HCT116 (cell line): ENCODE measurements around the gene TRIM29. TPM values are rescaled to one million over a fixed set of nuclear protein-coding genes. Genes with fewer than 3 reads are reported as not detected.

Experiments used
- ATAC-seq: fragments of 200-7000 bp; cut with Tn5 transposase; 2 replicates; pipeline ENCODE4 v1.9.1; 2020; ENCODE audit warnings: mild to moderate bottlenecking, moderate library complexity
- BruUV-seq: library from RNA; stranded (reverse); fragments of 400-500 nt; replicated peaks from 2 replicates; lab custom pipeline; 2021; lab: Mats Ljungman, UMichigan
- CTCF ChIA-PET: fragments of 300-600 bp; sonication (Branson Sonifier 250); formaldehyde crosslinking; loops from one replicate; lab custom pipeline; 2021; ENCODE audit warnings: antibody characterized with exemption; lab: Charles Lee
- POLR2A ChIA-PET: fragments of 300-600, 350-600 bp; sonication (Branson Sonifier 250); formaldehyde crosslinking; loops from one replicate; lab custom pipeline; 2021; ENCODE audit warnings: antibody characterized with exemption; lab: Charles Lee
- RAD21 ChIA-PET, 2 experiments: fragments of 300-600 bp; sonication (Branson Sonifier 250); formaldehyde crosslinking; loops; one replicate each; lab custom pipeline; 2023; ENCODE audit warnings: low total read pairs in 2 of 2; ENCODE audit not compliant: uncharacterized antibody in 2 of 2, unreplicated experiment in 2 of 2, low non-redundant PET in 1 of 2; lab: Charles Lee
- DNase-seq: peaks from one replicate; pipeline ENCODE4 v3.0.0-alpha.2; 2010; ENCODE audit warnings: low read depth, low spot score
- H2AFZ ChIP-seq: fragments of 200-600 bp; shearing (Covaris generic), sonication (generic); 2 replicates; pipeline ENCODE4 v1.6.1; 2017; ENCODE audit warnings: low read depth, mixed run types, mixed read lengths, antibody characterized with exemption, low read length; ENCODE audit not compliant: poor library complexity, severe bottlenecking
- H3K27ac ChIP-seq: 2 replicates; pipeline ENCODE4 v1.5.1; 2012; ENCODE audit warnings: low read depth, low read length
- H3K27me3 ChIP-seq: fragments of 200-600 bp; sonication (generic); 2 replicates; pipeline ENCODE4 v1.6.1; 2016; ENCODE audit warnings: mixed run types, low read length, mixed read lengths; ENCODE audit not compliant: insufficient read depth
- H3K36me3 ChIP-seq, 2 experiments: fragments of 200-500 bp in 1 of 2; fragments of 200-600 bp in 1 of 2; sonication (Bioruptor generic) in 1 of 2; sonication (generic) in 1 of 2; 2 replicates each; pipeline versions ENCODE4 v1.5.1 to v1.6.1; 2014 to 2016; ENCODE audit warnings: low read length in 2 of 2, inconsistent platforms in 1 of 2, mixed read lengths in 1 of 2, mixed run types in 1 of 2; ENCODE audit not compliant: insufficient read depth in 2 of 2, control insufficient read depth in 1 of 2
- H3K4me1 ChIP-seq, 2 experiments: fragments of 200-600 bp in 1 of 2; sonication (generic) in 1 of 2; 2 replicates each; pipeline versions ENCODE4 v1.5.1 to v1.6.1; 2012 to 2017; ENCODE audit warnings: low read length in 2 of 2, inconsistent platforms in 1 of 2, mild to moderate bottlenecking in 1 of 2, mixed read lengths in 1 of 2, mixed run types in 1 of 2, moderate library complexity in 1 of 2; ENCODE audit not compliant: insufficient read depth in 2 of 2, control insufficient read depth in 1 of 2
- H3K4me2 ChIP-seq: fragments of 200-600 bp; sonication (generic); 2 replicates; pipeline ENCODE4 v1.6.1; 2017; ENCODE audit warnings: mixed run types, low read length, mixed read lengths
- H3K4me3 ChIP-seq, 2 experiments: fragments of 200-600 bp in 1 of 2; sonication (generic) in 1 of 2; replicated peaks in 1 of 2; 2 replicates each; pipeline ENCODE4 v1.5.1; 2011 to 2016; ENCODE audit warnings: low read length in 2 of 2, control low read depth in 1 of 2, low read depth in 1 of 2, mild to moderate bottlenecking in 1 of 2, mixed read lengths in 1 of 2, mixed run types in 1 of 2
- H3K79me2 ChIP-seq: fragments of 200-600 bp; sonication (generic); 2 replicates; pipeline ENCODE4 v1.6.1; 2017; ENCODE audit warnings: mild to moderate bottlenecking, mixed run types, low read length, moderate library complexity, mixed read lengths; ENCODE audit not compliant: insufficient read depth
- H3K9ac ChIP-seq: fragments of 200-600 bp; sonication (generic); 2 replicates; pipeline ENCODE4 v1.6.1; 2016; ENCODE audit warnings: low read length, mixed read lengths
- H3K9me2 ChIP-seq: fragments of 200-600 bp; sonication (generic), shearing (Covaris generic); 2 replicates; pipeline ENCODE4 v1.6.1; 2017; ENCODE audit warnings: mixed run types, mild to moderate bottlenecking, moderate library complexity; ENCODE audit not compliant: insufficient read depth
- H3K9me3 ChIP-seq, 2 experiments: fragments of 200-500 bp in 1 of 2; fragments of 200-600 bp in 1 of 2; sonication (Bioruptor generic) in 1 of 2; sonication (generic) in 1 of 2; 2 replicates each; pipeline ENCODE4 v1.6.1; 2014 to 2017; ENCODE audit warnings: low read length in 2 of 2, mixed read lengths in 2 of 2, inconsistent platforms in 1 of 2, low read depth in 1 of 2, mild to moderate bottlenecking in 1 of 2, mixed run types in 1 of 2, moderate library complexity in 1 of 2; ENCODE audit not compliant: control insufficient read depth in 1 of 2, insufficient read depth in 1 of 2
- H4K20me1 ChIP-seq: fragments of 200-600 bp; sonication (generic), shearing (Covaris generic); 2 replicates; pipeline ENCODE4 v1.6.1; 2017; ENCODE audit warnings: mixed run types, mild to moderate bottlenecking, moderate library complexity; ENCODE audit not compliant: insufficient read depth
- ATF3 ChIP-seq: IDR thresholded peaks from 2 replicates; pipeline ENCODE4 v1.6.1; 2012
- CBX3 ChIP-seq: IDR thresholded peaks from 2 replicates; pipeline ENCODE4 v1.6.1; 2012; ENCODE audit warnings: low read depth
- CTCF ChIP-seq, 3 experiments: fragments of 200-600 bp in 1 of 3; sonication (generic) in 1 of 3; IDR thresholded peaks in 2 of 3; conservative IDR thresholded peaks in 1 of 3; 2 replicates each; pipeline ENCODE4 v1.5.1; 2012 to 2017; ENCODE audit warnings: low read depth in 2 of 3, low read length in 2 of 3, antibody characterized with exemption in 1 of 3, borderline replicate concordance in 1 of 3, control low read depth in 1 of 3, mild to moderate bottlenecking in 1 of 3, mixed read lengths in 1 of 3, mixed run types in 1 of 3, moderate library complexity in 1 of 3; ENCODE audit not compliant: insufficient read depth in 1 of 3
- EGR1 ChIP-seq: IDR thresholded peaks from 2 replicates; pipeline ENCODE4 v1.6.1; 2012; ENCODE audit warnings: low read depth
- ELF1 ChIP-seq: IDR thresholded peaks from 2 replicates; pipeline ENCODE4 v1.6.1; 2012; ENCODE audit warnings: low read depth, borderline replicate concordance
- EZH2phosphoT487 ChIP-seq: fragments of 200-600 bp; IDR thresholded peaks from 2 replicates; pipeline ENCODE4 v1.6.1; 2018; ENCODE audit warnings: antibody characterized with exemption, borderline replicate concordance
- FOSL1 ChIP-seq: IDR thresholded peaks from 2 replicates; pipeline ENCODE4 v1.6.1; 2012; ENCODE audit warnings: low read depth
- JUND ChIP-seq: IDR thresholded peaks from 2 replicates; pipeline ENCODE4 v1.6.1; 2012
- MAX ChIP-seq: IDR thresholded peaks from 2 replicates; pipeline ENCODE4 v1.6.1; 2012
- POLR2A ChIP-seq: IDR thresholded peaks from 2 replicates; pipeline ENCODE4 v1.7.0; 2011; ENCODE audit warnings: borderline replicate concordance; ENCODE audit not compliant: insufficient read depth, insufficient read length; ENCODE audit errors: extremely low read depth
- POLR2AphosphoS5 ChIP-seq: IDR thresholded peaks from 2 replicates; pipeline ENCODE4 v1.6.1; 2011; ENCODE audit warnings: mild to moderate bottlenecking, low read depth, low read length, moderate library complexity
- RAD21 ChIP-seq: IDR thresholded peaks from 2 replicates; pipeline ENCODE4 v1.6.1; 2012; ENCODE audit warnings: low read depth, mild to moderate bottlenecking
- REST ChIP-seq: IDR thresholded peaks from 2 replicates; pipeline ENCODE4 v1.6.1; 2012; ENCODE audit warnings: low read depth
- SIN3A ChIP-seq: IDR thresholded peaks from 2 replicates; pipeline ENCODE4 v1.6.1; 2012; ENCODE audit warnings: low read depth
- SP1 ChIP-seq: IDR thresholded peaks from 2 replicates; pipeline ENCODE4 v1.6.1; 2012; ENCODE audit warnings: low read depth
- TCF7L2 ChIP-seq: IDR thresholded peaks from 2 replicates; pipeline ENCODE4 v1.7.0; 2011; ENCODE audit warnings: borderline replicate concordance, inconsistent platforms; ENCODE audit not compliant: insufficient read depth, insufficient read length; ENCODE audit errors: extremely low read depth
- YY1 ChIP-seq: IDR thresholded peaks from 2 replicates; pipeline ENCODE4 v1.6.1; 2011; ENCODE audit warnings: low read length, low read depth, moderate library complexity, mild to moderate bottlenecking; ENCODE audit not compliant: insufficient replicate concordance; ENCODE audit errors: extremely low read depth
- ZFX ChIP-seq: fragments of 450-650 bp; IDR thresholded peaks from 2 replicates; pipeline ENCODE4 v1.6.1; 2017
- ZNF274 ChIP-seq: fragments of 200-500 bp; sonication (Bioruptor generic); IDR thresholded peaks from 2 replicates; pipeline ENCODE4 v1.6.1; 2014; ENCODE audit warnings: mild to moderate bottlenecking, low read depth, low read length, inconsistent platforms
- intact Hi-C: fragments of 100-400 bp; cut with micrococcal nuclease; formaldehyde crosslinking; loops from 2 replicates; pipeline ENCODE4 v1.10.0; 2022
- total RNA-seq: library from RNA; stranded (reverse); gene quantifications from one replicate; pipeline ENCODE4 v1.2.1, GENCODE V29; 2021; ENCODE audit not compliant: unreplicated experiment
- TF ChIP-seq, protein P1 (sequence below): IDR thresholded peaks from 2 replicates; pipeline ENCODE4 v1.6.1; 2011; ENCODE audit warnings: mild to moderate bottlenecking, low read length, moderate library complexity; ENCODE audit not compliant: insufficient replicate concordance; ENCODE audit errors: extremely low read depth

Gene TRIM29
- total RNA-seq, 1 experiment from 2014 or later, result 0.54 TPM

DNA sequence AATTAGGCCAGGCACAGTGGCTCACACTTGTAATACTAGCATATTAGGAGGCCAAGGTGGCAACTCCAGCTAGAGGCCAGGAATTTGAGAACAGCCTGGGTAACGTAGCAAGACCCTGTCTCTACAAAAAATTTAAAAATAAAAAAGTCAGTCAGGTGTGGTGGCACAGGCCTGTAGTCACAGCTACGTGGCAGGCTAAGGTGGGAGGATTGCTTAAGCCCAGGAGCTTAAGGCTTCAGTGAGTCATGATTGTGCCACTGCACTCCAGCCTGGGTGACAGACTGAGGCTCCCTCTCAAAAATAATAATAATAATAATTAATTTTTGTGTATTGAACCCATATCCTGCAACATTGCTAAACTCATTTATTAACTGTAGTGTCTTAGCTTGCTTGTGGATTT lies 15.3 kb upstream of the TRIM29 start:
- Histone ChIP-seq H2AFZ (no peak overlapping the region), H3K27me3 (no peaks in the 10 kb centered on the region), H3K36me3 (no peaks in the 10 kb centered on the region), H3K9ac (no peak overlapping the region), H4K20me1 (no peaks in the 10 kb centered on the region), H3K4me1 (no peaks in the 10 kb centered on the region), H3K4me3 (no peak overlapping the region), H3K79me2 (no peaks in the 10 kb centered on the region), H3K9me2 (no peaks in the 10 kb centered on the region), H3K4me2 (no peak overlapping the region), H3K27ac (no peak overlapping the region), H3K9me3 (0 out of 4 replicates have a peak, but pooled peaks cover 0 to 5% of the 10 kb centered on the region in 2 experiments)
- ChIA-PET CTCF (no interaction called here), POLR2A (no interaction called here), RAD21 (no interaction called here)
- intact Hi-C loops, result no loop called here
- DNase-seq (no peak), ATAC-seq (no peak)
- TF ChIP-seq SP1 (no peak), RAD21 (no peak), YY1 (no peak), MAX (no peak), CTCF (IDR thresholded peaks at IDR 0.05 in 2 of 3, conservative IDR thresholded peaks at IDR 0.05 in 1 of 3; ENCODE audit: borderline replicate concordance in 1 of 3, insufficient read depth in 1 of 3, low read depth in 2 of 3, low read length in 2 of 3) (no peak), FOSL1 (no peak), ZFX (no peak), TCF7L2 (no peak), EGR1 (no peak), EZH2phosphoT487 (no peak), CBX3 (no peak), JUND (no peak), REST (no peak), SIN3A (no peak), POLR2AphosphoS5 (no peak), POLR2A (no peak), ATF3 (no peak), ZNF274 (no peak), ELF1 (no peak)
- TF ChIP-seq, protein P1, sequence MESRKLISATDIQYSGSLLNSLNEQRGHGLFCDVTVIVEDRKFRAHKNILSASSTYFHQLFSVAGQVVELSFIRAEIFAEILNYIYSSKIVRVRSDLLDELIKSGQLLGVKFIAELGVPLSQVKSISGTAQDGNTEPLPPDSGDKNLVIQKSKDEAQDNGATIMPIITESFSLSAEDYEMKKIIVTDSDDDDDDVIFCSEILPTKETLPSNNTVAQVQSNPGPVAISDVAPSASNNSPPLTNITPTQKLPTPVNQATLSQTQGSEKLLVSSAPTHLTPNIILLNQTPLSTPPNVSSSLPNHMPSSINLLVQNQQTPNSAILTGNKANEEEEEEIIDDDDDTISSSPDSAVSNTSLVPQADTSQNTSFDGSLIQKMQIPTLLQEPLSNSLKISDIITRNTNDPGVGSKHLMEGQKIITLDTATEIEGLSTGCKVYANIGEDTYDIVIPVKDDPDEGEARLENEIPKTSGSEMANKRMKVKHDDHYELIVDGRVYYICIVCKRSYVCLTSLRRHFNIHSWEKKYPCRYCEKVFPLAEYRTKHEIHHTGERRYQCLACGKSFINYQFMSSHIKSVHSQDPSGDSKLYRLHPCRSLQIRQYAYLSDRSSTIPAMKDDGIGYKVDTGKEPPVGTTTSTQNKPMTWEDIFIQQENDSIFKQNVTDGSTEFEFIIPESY, result no peak
- no TSS peak for BruUV-seq
